HG03457 (cell line): Measurements from ENCODE around the gene TMEM238.
A peak's percentile ranks its signal among the peaks of the same experiment; 100 is the strongest.
"Not testable (repeated sequence)": the region's sequence is repeated elsewhere in the genome, so short reads cannot be mapped to it uniquely, and the experiment has no call there.

Experiments used
- ATAC-seq: cut with Tn5 transposase; IDR thresholded peaks from one replicate; pipeline ENCODE4 v1.9.1; 2021; ENCODE audit warnings: moderate number of reproducible peaks; ENCODE audit not compliant: unreplicated experiment

Gene TMEM238

GRCh38 chr19:55341595-55342531 is 42.2 kb downstream of the TMEM238 start:
- ATAC-seq = no peak

DNA sequence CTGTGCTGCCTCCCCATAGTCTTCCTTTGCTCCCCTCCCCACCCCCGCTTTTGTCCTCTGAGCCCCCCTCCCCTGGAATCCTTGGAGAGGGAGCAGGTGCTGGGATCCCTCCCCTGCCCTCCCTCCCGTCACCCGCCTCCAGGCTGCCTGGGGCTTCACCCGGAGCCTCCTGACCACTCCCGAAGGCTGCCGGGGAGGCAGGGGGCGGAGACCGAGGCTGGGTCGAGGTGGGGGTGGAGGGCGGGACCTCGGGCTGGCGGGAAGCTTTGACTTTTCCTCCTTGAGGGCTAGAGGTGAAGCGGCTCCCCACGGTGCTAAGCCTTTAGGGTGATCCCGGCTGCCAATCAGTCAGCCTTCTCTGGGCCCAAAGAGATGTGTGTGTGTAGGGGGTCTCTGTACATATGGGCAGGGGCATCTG is 42.9 kb downstream of the TMEM238 start:
- no peak for ATAC-seq

DNA sequence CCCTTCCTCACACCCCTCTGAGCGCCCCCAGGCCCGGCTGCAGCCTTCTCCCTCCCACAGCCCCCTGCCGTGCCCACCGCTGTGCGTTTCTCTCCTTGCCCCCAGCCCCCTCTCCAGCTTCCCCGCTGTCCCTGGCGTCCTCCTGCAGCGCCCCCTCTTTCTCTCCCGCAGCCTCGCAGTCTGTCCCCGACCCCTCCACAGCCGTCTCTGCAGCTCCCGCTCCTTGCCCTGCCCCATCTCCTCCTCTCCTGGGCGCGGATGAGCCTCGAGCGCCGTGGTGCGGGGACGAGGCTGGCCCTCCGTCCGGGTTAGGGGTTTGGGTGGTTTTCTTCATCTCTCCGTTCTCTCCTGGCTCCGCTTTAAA is 43.3 kb downstream of the TMEM238 start:
- ATAC-seq = no peak

- peak; percentile 1 for ATAC-seq
These were observed 44.0 kb downstream of the TMEM238 start for GRCh38 chr19:55339889-55340783.

DNA sequence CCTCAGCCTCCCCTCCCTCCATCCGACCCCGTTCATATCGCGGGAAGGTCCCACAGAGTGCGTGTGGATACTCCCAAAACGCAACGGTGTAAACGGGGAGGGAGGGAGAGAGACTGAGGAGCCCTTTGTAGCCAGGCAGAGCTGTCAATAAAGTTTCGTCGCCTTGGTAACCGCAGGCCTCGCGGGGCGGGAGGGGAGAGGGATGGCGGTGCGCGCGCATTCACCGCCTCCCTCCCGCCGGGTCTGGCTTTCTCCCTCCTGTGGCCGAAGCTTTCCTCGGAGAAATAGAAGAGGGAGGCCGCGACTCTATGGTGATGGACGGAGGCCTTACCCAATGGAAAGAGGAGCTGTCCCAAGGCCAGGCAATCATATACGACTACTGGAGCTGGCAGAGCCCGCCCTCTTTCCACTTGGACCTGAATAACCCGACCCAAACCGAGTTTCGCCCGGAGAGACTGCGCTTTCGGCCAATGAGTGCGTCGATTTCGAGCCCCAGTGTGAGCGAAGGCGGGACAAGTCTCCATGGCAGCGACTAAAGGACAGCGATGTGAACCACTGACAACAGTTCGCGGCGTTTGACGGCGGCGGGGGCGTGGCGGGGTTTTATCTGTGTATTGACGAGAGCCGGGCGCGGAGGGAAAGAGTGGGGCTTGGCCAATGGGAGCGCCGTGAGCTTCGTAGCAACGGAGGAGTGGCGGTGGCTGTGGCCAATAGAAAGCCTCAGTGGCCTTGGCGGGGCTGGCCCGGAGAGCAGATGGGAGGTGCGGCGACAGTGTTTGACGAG is 44.8 kb downstream of the TMEM238 start, which contains the start of gene KMT5C:
TSS of gene KMT5C (plus strand) at position 772 of the 784 bp plus-strand sequence. CDS start 2,061 bp downstream, outside the sequence.
- ATAC-seq = peak; percentile 66

GRCh38 chr19:55336101-55336500 is 48.0 kb downstream of the TMEM238 start:
- ATAC-seq = no peak

GRCh38 chr19:55333870-55334269 is 50.2 kb downstream of the TMEM238 start:
- ATAC-seq = no peak

GRCh38 chr19:55329791-55330190 is 54.3 kb downstream of the TMEM238 start:
- ATAC-seq = not testable (repeated sequence)
